Testis (tissue), 2 donors: ENCODE data around the gene TTLL9.

Source experiments
- POLR2A ChIP-seq: fragments of 450-650 bp; IDR thresholded peaks from one replicate; pipeline ENCODE4 v1.6.1; 2017; ENCODE audit warnings: antibody characterized with exemption, mild to moderate bottlenecking, moderate library complexity
- TF ChIP-seq, protein P1 (sequence below), 3 experiments: fragments of 450-650 bp in 2 of 3; fragments of 200-600 bp in 1 of 3; sonication (generic) in 1 of 3; IDR thresholded peaks; one replicate each; pipeline ENCODE4 v1.5.1; 2016 to 2019; ENCODE audit warnings: antibody characterized with exemption in 3 of 3, mild to moderate bottlenecking in 2 of 3, moderate library complexity in 1 of 3

DNA sequence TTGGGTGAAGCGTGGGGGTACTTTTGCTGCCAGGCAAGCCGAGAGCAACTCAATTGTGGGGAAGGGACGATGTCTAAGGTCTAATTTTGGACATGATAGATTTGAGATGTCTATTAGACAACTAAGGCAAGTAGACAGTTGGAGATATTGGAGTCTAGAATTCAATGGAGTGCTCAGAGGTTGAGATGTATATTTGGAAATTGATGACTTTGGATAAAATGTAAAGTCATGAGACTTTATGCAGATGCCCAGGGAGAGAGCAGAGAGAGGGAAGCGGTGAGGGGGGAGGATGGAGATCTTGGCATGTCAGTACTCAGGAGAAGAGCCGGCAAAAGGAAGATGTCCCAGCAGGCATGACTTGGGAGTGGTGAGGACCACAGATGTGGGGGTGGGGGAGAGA, 44.4 kb upstream of the TTLL9 start:
- no peak for TF ChIP-seq POLR2A
- TF ChIP-seq, protein P1, sequence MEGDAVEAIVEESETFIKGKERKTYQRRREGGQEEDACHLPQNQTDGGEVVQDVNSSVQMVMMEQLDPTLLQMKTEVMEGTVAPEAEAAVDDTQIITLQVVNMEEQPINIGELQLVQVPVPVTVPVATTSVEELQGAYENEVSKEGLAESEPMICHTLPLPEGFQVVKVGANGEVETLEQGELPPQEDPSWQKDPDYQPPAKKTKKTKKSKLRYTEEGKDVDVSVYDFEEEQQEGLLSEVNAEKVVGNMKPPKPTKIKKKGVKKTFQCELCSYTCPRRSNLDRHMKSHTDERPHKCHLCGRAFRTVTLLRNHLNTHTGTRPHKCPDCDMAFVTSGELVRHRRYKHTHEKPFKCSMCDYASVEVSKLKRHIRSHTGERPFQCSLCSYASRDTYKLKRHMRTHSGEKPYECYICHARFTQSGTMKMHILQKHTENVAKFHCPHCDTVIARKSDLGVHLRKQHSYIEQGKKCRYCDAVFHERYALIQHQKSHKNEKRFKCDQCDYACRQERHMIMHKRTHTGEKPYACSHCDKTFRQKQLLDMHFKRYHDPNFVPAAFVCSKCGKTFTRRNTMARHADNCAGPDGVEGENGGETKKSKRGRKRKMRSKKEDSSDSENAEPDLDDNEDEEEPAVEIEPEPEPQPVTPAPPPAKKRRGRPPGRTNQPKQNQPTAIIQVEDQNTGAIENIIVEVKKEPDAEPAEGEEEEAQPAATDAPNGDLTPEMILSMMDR (IDR thresholded peaks at IDR 0.05), result no peak
